Kidney tubule cell (primary cell): ENCODE results near the gene HS3ST3A1.
"Not testable (repeated sequence)": the region's sequence is repeated elsewhere in the genome, so short reads cannot be mapped to it uniquely, and the experiment has no call there.

Experiments used
- DNase-seq: peaks from one replicate; pipeline ENCODE4 v3.0.0-alpha.2; 2018; ENCODE audit warnings: low spot score

The HS3ST3A1 gene

DNA sequence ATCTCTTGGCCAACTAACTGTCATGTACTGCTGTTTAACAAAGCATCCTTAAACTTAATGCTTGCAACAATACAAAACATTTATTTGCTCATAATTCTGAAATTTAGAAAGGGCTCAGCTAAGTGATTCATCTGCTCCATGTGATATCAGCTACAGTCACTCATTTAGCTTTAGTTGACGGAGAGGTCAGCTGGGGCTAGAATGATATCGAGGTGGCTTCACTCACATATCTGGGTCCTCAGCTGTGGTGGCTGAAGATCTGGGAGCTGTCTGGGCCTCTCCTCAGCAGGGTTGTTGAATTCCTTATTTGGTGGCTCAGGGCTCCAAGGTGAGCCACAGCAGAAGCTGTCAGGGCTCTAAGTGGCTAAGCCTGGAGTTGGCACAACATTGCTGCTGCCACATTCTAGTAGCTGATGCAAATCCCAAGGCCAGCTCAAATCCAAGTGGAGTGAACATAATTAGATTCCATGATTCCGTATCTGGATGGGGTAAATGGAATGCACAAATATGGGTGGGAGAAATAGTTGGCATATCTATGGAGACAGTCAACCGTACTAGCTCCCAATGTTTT, 62.8 kb downstream of the HS3ST3A1 start:
- peak; percentile 20 for DNase-seq

DNA sequence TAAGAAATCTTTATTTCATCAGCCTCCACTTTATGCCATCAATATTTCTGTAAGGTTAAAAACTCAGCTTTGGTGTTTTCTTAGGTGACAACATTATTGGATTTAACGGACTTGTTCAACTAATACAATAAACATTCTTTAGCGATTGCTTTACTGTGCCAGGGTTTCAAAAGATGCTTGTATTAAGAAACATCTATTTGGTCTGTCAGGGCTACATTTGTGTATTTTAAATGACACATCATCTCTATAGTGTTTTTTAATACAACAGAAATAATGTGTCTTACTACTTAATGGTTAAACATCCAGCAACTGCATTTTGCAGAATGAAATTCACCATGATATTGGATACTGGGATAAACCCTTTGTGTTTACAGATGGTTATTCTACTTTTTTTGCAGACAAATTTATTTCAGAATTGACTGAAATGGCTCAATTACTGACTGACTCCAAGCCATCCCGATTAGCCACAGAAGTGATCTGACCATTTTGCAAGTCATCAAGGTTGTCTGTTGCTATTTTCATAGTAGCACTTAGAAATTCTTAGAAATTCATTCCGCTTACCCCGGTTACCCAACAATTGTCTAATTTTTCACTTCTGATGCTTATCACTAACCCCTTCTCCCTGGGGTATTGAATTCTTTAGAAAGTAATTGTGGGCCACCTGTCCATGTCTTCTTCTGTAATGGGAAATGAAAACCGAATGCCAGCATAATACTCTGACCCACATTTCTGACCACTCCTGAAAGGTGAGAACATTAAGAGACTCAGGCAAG, 63.7 kb downstream of the HS3ST3A1 start:
- DNase-seq: no peak

GRCh38 chr17:13537167-13537731, 64.5 kb downstream of the HS3ST3A1 start:
- no peak for DNase-seq

- no peak for DNase-seq
Observed at GRCh38 chr17:13534946-13535345, 66.8 kb downstream of the HS3ST3A1 start.

DNA sequence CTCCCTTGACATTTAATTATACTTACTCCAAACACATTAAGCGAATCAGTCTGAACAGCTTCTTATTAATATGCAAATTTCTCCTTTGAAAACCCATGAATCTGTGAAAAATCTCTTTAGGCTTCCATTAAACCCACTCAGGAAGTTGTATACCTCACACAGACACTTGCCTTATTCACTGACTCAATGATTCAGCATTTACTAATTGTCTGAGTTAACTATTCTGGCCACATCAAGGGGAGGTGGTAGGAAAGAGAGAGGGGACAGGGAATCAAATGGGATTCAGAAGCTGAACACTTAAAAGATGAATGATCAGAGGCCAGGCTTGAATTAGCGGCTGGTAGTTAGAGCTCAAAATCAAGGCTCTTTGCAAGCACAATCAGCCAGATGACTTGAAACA, 70.0 kb downstream of the HS3ST3A1 start:
- peak; percentile 7 for DNase-seq

- DNase-seq: no peak
Observed at GRCh38 chr17:13525876-13526275, 75.9 kb downstream of the HS3ST3A1 start.

DNA sequence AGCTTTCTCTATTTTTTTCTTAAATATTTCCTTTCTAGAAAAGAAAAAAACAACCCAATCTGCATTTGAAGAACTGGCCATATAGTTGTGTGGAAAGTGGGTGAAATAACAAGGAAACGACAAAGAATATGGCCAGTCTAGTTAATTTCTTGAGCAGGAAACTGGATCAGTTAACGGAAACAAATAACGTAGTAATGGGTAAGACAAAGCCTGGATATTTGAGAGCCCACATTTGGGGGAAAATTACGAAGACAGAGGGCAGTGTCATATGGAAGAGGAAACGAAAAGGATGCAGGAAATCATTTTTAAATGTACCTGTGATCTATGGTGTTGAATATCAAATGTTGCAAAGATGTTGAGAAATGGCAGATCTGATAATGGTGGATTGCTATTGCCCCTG, 78.6 kb downstream of the HS3ST3A1 start:
- no peak for DNase-seq

GRCh38 chr17:13522749-13523148, 79.0 kb downstream of the HS3ST3A1 start:
- DNase-seq: no peak

DNA sequence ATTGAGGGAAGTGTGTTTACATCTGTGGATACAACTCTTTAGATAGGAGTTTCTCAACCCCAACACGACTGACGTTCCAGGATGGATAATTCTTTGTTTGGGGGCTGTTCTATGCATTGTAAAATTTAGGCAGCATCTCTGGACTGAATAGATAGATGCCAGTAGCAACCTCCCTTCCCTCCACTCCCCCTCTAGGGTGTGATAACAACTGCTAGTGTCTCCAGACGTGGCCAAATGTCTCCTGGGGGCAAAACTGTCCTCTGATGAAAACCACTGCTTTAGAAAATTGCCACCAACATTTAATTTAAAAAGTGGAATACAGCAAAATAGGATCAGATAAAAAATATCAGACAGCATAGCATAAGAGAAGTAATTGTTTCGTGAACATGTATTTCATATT, 79.9 kb downstream of the HS3ST3A1 start:
- DNase-seq: no peak

GRCh38 chr17:13520899-13521572, 80.7 kb downstream of the HS3ST3A1 start:
- DNase-seq: peak; percentile 6

DNA sequence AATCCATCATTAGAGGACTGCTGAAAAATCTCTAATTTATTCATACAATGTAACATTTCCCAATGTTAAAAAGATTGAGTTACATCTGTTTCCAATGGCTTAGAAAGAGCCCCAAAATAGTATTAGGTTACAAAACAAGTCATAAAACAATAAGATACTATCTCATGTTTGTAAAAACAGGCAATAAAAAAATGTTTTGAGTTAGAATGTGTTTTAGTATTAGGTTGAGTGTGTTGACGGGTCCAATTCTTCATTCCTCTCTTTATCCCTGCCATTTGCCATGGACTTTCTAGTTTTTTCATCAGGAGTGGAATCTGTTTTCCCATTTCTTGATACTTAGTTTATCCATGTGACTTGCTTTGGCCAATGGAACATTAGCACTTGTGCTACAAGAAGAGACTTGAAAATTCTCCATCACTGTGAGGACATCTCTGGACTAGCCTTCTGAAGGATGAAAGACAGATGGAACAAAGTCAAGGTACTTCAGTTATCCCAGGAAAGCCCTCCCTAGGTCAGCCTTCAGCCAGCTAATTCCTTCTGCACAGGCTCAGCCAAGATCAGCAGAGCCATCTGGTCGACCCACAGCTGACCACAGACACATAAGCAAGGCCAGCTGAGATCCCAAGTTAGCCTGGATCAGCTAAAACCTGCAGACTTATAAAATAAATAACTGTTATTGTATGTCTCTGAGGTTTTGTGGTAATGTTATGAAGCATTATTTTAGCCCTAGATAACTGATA, 83.3 kb downstream of the HS3ST3A1 start:
- DNase-seq: no peak

GRCh38 chr17:13513039-13513405, 88.7 kb downstream of the HS3ST3A1 start:
- DNase-seq: no peak

DNA sequence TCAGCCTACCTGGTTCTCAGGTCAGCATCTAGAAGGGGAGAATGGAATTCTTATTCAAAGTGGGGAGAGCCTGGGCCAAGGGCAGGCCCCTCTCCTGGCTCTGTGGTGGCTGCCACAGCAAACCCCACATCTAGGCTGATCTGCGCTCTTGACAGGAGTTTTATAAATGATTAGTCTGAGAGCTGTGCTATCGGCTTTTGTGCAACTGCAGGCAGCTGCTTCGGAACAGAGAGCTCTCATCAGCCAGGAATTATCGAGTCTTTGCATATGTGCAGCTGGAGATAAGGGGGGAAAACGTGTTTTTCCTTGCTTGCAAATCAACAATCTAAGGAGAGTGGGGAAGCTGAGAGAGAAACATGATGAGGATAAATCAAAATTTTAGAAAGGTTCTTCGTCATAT, 91.7 kb downstream of the HS3ST3A1 start:
- no peak for DNase-seq

- DNase-seq: no peak
Observed at GRCh38 chr17:13509527-13509926, 92.2 kb downstream of the HS3ST3A1 start.

- no peak for DNase-seq
Observed at GRCh38 chr17:13508896-13509295, 92.8 kb downstream of the HS3ST3A1 start.

DNA sequence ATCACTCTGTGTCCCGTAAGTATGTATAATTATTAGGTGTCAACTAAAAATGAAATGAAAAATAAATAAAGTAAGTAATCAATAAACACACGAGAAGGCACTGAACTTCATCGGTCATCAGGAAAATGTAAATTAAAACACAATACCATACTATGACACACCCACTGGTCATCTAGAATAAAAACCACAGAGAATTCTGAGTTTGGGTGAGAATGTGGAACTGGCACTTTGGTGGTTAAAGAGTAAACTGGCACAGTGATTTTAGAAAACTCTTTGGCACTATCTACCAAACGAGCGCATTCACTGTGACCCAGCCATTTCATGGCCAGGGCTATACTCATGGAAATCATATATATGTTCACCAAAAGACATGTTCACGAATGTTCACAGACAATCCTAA, 98.2 kb downstream of the HS3ST3A1 start:
- peak; percentile 2 for DNase-seq

DNA sequence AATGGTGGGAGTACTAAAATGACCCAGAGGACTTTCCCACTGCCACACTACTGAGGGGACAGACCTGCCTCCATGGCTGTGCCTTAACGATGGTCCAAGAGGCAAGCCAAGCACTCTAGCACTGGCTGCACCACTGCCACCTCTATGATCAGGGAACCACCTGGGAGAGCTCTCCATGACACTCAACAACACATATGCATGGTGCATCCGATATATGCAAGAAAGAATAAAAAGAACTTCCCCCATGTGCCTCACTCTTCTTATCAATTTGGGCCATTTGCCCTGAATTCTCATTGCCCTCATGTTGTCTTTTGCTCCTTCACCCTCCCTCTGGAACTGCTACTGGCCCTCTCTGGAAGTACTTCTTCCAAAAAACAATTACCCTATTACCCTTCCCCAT, 99.5 kb downstream of the HS3ST3A1 start:
- no peak for DNase-seq

GRCh38 chr17:13500947-13501346, 100.8 kb downstream of the HS3ST3A1 start:
- no peak for DNase-seq

DNA sequence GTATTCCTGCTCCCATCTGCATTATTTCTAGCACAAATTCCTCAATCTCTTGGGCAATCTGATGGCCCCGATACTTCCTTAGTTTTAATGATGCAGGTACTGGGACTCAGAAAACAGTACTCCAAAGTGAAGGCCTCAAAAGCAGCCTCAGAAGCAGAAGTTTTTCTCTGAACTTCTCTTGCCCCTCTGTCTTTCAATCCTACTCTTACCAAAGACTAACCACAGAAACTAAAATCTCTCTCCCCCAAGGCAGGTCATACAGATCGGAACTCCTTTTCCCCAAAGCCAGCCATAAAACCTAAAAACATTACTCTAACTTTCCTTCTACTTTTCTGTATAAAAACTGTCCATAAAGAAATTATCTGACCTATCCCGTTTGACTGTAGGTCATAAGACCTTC, 103.5 kb downstream of the HS3ST3A1 start:
- no peak for DNase-seq

DNA sequence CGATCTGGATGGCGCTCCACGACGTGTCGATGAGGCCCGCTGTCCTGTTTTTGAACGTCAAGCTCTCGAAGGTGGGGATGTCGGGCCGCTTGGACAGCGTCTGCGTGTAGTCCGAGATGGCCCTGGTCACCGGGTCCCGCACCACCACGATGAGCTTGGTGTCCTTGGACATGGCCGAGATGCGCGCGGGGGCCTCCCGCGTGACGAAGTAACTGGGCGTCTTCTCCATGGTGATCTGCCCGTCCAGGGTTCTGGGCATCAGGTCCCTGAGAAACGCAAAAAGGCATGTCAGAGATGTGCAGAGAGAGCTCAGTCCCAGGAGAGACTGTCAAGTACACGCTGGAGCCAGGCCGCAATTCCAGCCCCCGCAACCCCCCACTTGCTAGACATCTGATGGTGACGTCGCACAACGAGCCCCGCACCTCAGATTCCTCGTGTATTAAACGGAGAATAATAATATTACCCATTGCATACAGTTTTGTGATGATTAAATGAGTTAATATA, 105.1 kb downstream of the HS3ST3A1 start:
- not testable (repeated sequence) for DNase-seq

GRCh38 chr17:13495423-13495822, 106.3 kb downstream of the HS3ST3A1 start:
- DNase-seq: no peak

- no peak for DNase-seq
Observed at GRCh38 chr17:13492737-13493122, 109.0 kb downstream of the HS3ST3A1 start.
